Effector memory CD8-positive, alpha-beta T cell (primary cell): Measurements from ENCODE around the gene ABCG1.

ENCODE experiments used
- ATAC-seq: fragments of 150-1000 bp; cut with Tn5 transposase; replicated peaks from 2 replicates; pipeline ENCODE4 v1.10.0; 2021; ENCODE audit warnings: mild to moderate bottlenecking, moderate library complexity
- DNase-seq, 3 experiments: peaks; one replicate each; pipeline ENCODE4 v3.0.0; 2021
- H3K27ac Mint-ChIP-seq, 2 donors: one replicate each; pipeline ENCODE4 v1.8.0; 2022; ENCODE audit warnings: mild to moderate bottlenecking in 2 of 2, mixed read lengths in 2 of 2, moderate library complexity in 2 of 2
- H3K27me3 Mint-ChIP-seq, 2 donors: one replicate each; pipeline ENCODE4 v1.8.0; 2022; ENCODE audit warnings: mixed read lengths in 2 of 2
- H3K36me3 Mint-ChIP-seq: one replicate; pipeline ENCODE4 v1.8.0; 2022; ENCODE audit warnings: mild to moderate bottlenecking, moderate library complexity, mixed read lengths; ENCODE audit not compliant: insufficient read depth
- H3K4me1 Mint-ChIP-seq, 2 donors: one replicate each; pipeline ENCODE4 v1.8.0; 2022; ENCODE audit warnings: low read depth in 2 of 2, mixed read lengths in 2 of 2
- H3K4me3 Mint-ChIP-seq, 2 donors: one replicate each; pipeline ENCODE4 v1.8.0; 2022; ENCODE audit warnings: mild to moderate bottlenecking in 2 of 2, mixed read lengths in 2 of 2, moderate library complexity in 2 of 2
- H3K9me3 Mint-ChIP-seq, 2 donors: one replicate each; pipeline ENCODE4 v1.8.0; 2022; ENCODE audit warnings: mixed read lengths in 2 of 2

ABCG1 gene

GRCh38 chr21:42307106-42307505, 88.2 kb downstream of the ABCG1 start:
- peaks cover 8 to 37% of the 10 kb centered on the region in 2 donors for H3K27me3 Mint-ChIP-seq
- H3K36me3 Mint-ChIP-seq = peaks cover 9% of the 10 kb centered on the region
- peaks cover 3 to 5% of the 10 kb centered on the region in 2 donors for H3K4me1 Mint-ChIP-seq
- DNase-seq (no peak), ATAC-seq (no peak)
- H3K27ac Mint-ChIP-seq = no peak overlapping the region
- no peaks in the 10 kb centered on the region for H3K9me3 Mint-ChIP-seq
- H3K4me3 Mint-ChIP-seq = no peak overlapping the region

GRCh38 chr21:42308161-42308913, 89.4 kb downstream of the ABCG1 start:
- H3K36me3 Mint-ChIP-seq = peaks cover 9% of the 10 kb centered on the region
- no peak overlapping the region for H3K4me3 Mint-ChIP-seq
- ATAC-seq = no peak
- H3K9me3 Mint-ChIP-seq = no peaks in the 10 kb centered on the region
- H3K27ac Mint-ChIP-seq = no peak overlapping the region
- peaks cover 3 to 5% of the 10 kb centered on the region in 2 donors for H3K4me1 Mint-ChIP-seq
- DNase-seq = no peak
- peaks cover 8 to 37% of the 10 kb centered on the region in 2 donors for H3K27me3 Mint-ChIP-seq

GRCh38 chr21:42308914-42309752, 90.2 kb downstream of the ABCG1 start:
- H3K27me3 Mint-ChIP-seq = peaks cover 8 to 37% of the 10 kb centered on the region in 2 donors
- ATAC-seq (no peak), DNase-seq (no peak)
- no peaks in the 10 kb centered on the region for H3K9me3 Mint-ChIP-seq
- no peak overlapping the region for H3K27ac Mint-ChIP-seq
- no peak overlapping the region for H3K4me3 Mint-ChIP-seq
- H3K36me3 Mint-ChIP-seq = peaks cover 9% of the 10 kb centered on the region
- H3K4me1 Mint-ChIP-seq = peaks cover 2 to 5% of the 10 kb centered on the region in 2 donors

- Mint-ChIP-seq H3K27ac (no peak overlapping the region), H3K36me3 (peaks cover 9% of the 10 kb centered on the region), H3K4me1 (peaks cover 0 to 5% of the 10 kb centered on the region in 2 donors), H3K9me3 (no peaks in the 10 kb centered on the region), H3K4me3 (no peak overlapping the region), H3K27me3 (peaks cover 8 to 37% of the 10 kb centered on the region in 2 donors)
- ATAC-seq (peak; percentile 81), DNase-seq (peak; percentile 68 to 73 (median 71))
Measured at GRCh38 chr21:42309753-42310213, 90.8 kb downstream of the ABCG1 start.

- H3K36me3 Mint-ChIP-seq = peaks cover 9% of the 10 kb centered on the region
- H3K27ac Mint-ChIP-seq = no peak overlapping the region
- DNase-seq = no peak
- peaks cover 8 to 35% of the 10 kb centered on the region in 2 donors for H3K27me3 Mint-ChIP-seq
- H3K4me1 Mint-ChIP-seq = peaks cover 0 to 5% of the 10 kb centered on the region in 2 donors
- no peak overlapping the region for H3K4me3 Mint-ChIP-seq
- ATAC-seq = no peak
- H3K9me3 Mint-ChIP-seq = no peaks in the 10 kb centered on the region
Measured at GRCh38 chr21:42310411-42311001, 91.6 kb downstream of the ABCG1 start.

GRCh38 chr21:42311160-42311559, 92.2 kb downstream of the ABCG1 start:
- peaks cover 8 to 28% of the 10 kb centered on the region in 2 donors for H3K27me3 Mint-ChIP-seq
- H3K4me3 Mint-ChIP-seq = no peak overlapping the region
- peaks cover 9% of the 10 kb centered on the region for H3K36me3 Mint-ChIP-seq
- H3K9me3 Mint-ChIP-seq = no peaks in the 10 kb centered on the region
- DNase-seq (no peak), ATAC-seq (no peak)
- H3K4me1 Mint-ChIP-seq = peaks cover 0 to 5% of the 10 kb centered on the region in 2 donors
- no peak overlapping the region for H3K27ac Mint-ChIP-seq

GRCh38 chr21:42311816-42312625, 93.1 kb downstream of the ABCG1 start:
- peaks cover 0 to 5% of the 10 kb centered on the region in 2 donors for H3K4me1 Mint-ChIP-seq
- DNase-seq = no peak
- H3K27ac Mint-ChIP-seq = no peak overlapping the region
- H3K9me3 Mint-ChIP-seq = no peaks in the 10 kb centered on the region
- peaks cover 5% of the 10 kb centered on the region for H3K36me3 Mint-ChIP-seq
- no peak overlapping the region for H3K4me3 Mint-ChIP-seq
- H3K27me3 Mint-ChIP-seq = peaks cover 1 to 20% of the 10 kb centered on the region in 2 donors
- ATAC-seq = no peak

- Mint-ChIP-seq H3K27me3 (peaks cover 0 to 13% of the 10 kb centered on the region in 2 donors), H3K36me3 (peaks cover 5% of the 10 kb centered on the region), H3K9me3 (no peaks in the 10 kb centered on the region), H3K4me3 (no peak overlapping the region), H3K4me1 (peaks cover 0 to 5% of the 10 kb centered on the region in 2 donors), H3K27ac (no peak overlapping the region)
- ATAC-seq (no peak), DNase-seq (no peak)
Measured at GRCh38 chr21:42312626-42313104, 93.7 kb downstream of the ABCG1 start.

- ATAC-seq = peak; percentile 32
- peak overlapping the region in 1 of 2 donors; percentile 49 for H3K27ac Mint-ChIP-seq
- H3K4me1 Mint-ChIP-seq = peaks cover 0 to 5% of the 10 kb centered on the region in 2 donors
Measured at GRCh38 chr21:42313501-42313969, 94.6 kb downstream of the ABCG1 start.

GRCh38 chr21:42314616-42315295, 95.8 kb downstream of the ABCG1 start:
- no peaks in the 10 kb centered on the region for H3K9me3 Mint-ChIP-seq
- DNase-seq (no peak), ATAC-seq (no peak)
- H3K27ac Mint-ChIP-seq = no peak overlapping the region
- no peak overlapping the region for H3K4me3 Mint-ChIP-seq
- no peaks in the 10 kb centered on the region for H3K36me3 Mint-ChIP-seq
- H3K27me3 Mint-ChIP-seq = no peaks in the 10 kb centered on the region
- peaks cover 5 to 7% of the 10 kb centered on the region in 2 donors for H3K4me1 Mint-ChIP-seq

More at GRCh38 chr21:42313501-42313969, 94.6 kb downstream of the ABCG1 start:
- peaks cover 0 to 4% of the 10 kb centered on the region in 2 donors for H3K27me3 Mint-ChIP-seq
- no peak for DNase-seq
- no peaks in the 10 kb centered on the region for H3K9me3 Mint-ChIP-seq
- peaks cover 5% of the 10 kb centered on the region for H3K36me3 Mint-ChIP-seq
- H3K4me3 Mint-ChIP-seq = no peak overlapping the region

GRCh38 chr21:42315296-42315891, 96.5 kb downstream of the ABCG1 start, which contains the start of gene TFF3:
Gene TFF3, minus strand, starts transcription at chr21:42315409. Its CDS starts 35 bp downstream, at chr21:42315374.
- H3K4me1 Mint-ChIP-seq = peaks cover 5 to 11% of the 10 kb centered on the region in 2 donors
- no peaks in the 10 kb centered on the region for H3K27me3 Mint-ChIP-seq
- no peak within 1 kb of the TSS for H3K27ac Mint-ChIP-seq
- no peaks in the 10 kb centered on the region for H3K36me3 Mint-ChIP-seq
- no peak within 1 kb of the TSS for H3K4me3 Mint-ChIP-seq
- ATAC-seq (no peak), DNase-seq (no peak)
- H3K9me3 Mint-ChIP-seq = no peaks in the 10 kb centered on the region

- no peak overlapping the region for H3K27ac Mint-ChIP-seq
- H3K27me3 Mint-ChIP-seq = peaks cover 0 to 15% of the 10 kb centered on the region in 2 donors
- H3K36me3 Mint-ChIP-seq = no peaks in the 10 kb centered on the region
- no peak overlapping the region for H3K4me3 Mint-ChIP-seq
- H3K4me1 Mint-ChIP-seq = peaks cover 5 to 14% of the 10 kb centered on the region in 2 donors
- H3K9me3 Mint-ChIP-seq = no peaks in the 10 kb centered on the region
- ATAC-seq (no peak), DNase-seq (no peak)
Measured at GRCh38 chr21:42316891-42317290, 98.0 kb downstream of the ABCG1 start.
